Progenitor cell of endocrine pancreas (in vitro differentiated cells): ENCODE results near the gene TMEM127. TPM values are rescaled to one million over a fixed set of nuclear protein-coding genes. Genes with fewer than 3 reads are reported as not detected.
A peak's percentile ranks its signal among the peaks of the same experiment; 100 is the strongest.

Source experiments
- DNase-seq: peaks from one replicate; pipeline ENCODE4 v3.0.0; 2021; ENCODE audit warnings: low spot score; ENCODE audit not compliant: unreplicated experiment
- H3K27ac Mint-ChIP-seq: 2 replicates; pipeline ENCODE4 v1.8.0; 2021; ENCODE audit warnings: mild to moderate bottlenecking, moderate library complexity, mixed read lengths
- H3K27me3 Mint-ChIP-seq: 2 replicates; pipeline ENCODE4 v1.8.0; 2021; ENCODE audit warnings: mixed read lengths
- H3K36me3 Mint-ChIP-seq: 2 replicates; pipeline ENCODE4 v1.8.0; 2022; ENCODE audit warnings: mixed read lengths; ENCODE audit not compliant: insufficient read depth
- H3K4me1 Mint-ChIP-seq: 2 replicates; pipeline ENCODE4 v1.8.0; 2021; ENCODE audit warnings: low read depth, mixed read lengths
- H3K4me3 Mint-ChIP-seq: 2 replicates; pipeline ENCODE4 v1.8.0; 2021; ENCODE audit warnings: low read depth, mild to moderate bottlenecking, moderate library complexity, mixed read lengths
- H3K9me3 Mint-ChIP-seq: 2 replicates; pipeline ENCODE4 v1.8.0; 2021; ENCODE audit warnings: low read depth, mixed read lengths
- total RNA-seq: library from RNA; stranded (reverse); gene quantifications from 2 replicates; pipeline ENCODE4 v1.2.1, GENCODE V29; 2021
- TF ChIP-seq, protein P1 (sequence below): fragments of 200-600 bp; sonication (generic); IDR thresholded peaks from one replicate; pipeline ENCODE4 v1.5.0; 2021; ENCODE audit warnings: antibody characterized with exemption, mild to moderate bottlenecking; ENCODE audit not compliant: unreplicated experiment

The TMEM127 gene
- total RNA-seq, 1 donor from 2014 or later: 37.2 TPM

DNA sequence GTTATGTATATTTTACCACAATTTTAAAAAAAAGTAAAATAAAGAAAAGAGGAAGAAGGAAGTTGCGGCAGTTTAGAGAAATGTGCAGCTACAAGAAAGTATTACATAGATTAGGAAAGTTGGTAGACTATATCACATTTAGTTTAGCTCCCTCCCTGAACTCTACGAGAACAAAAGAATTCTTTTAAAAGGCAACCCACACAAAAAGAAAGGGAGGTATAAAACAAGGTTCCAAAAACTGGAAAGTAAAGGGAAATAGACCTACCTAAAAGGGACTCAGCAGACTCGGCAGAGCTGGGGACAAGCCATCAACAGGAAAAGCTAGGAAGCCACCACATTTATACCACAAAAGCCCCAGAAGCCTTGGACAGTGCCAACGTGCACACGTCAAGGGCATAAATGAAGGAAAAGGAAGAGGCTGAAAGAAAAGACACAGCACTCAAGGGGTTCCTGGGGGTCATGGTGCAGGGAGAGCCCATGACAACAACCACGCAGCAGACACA is 9.1 kb downstream of the TMEM127 start:
- no peak overlapping the region for H3K27ac Mint-ChIP-seq
- TF ChIP-seq, protein P1, sequence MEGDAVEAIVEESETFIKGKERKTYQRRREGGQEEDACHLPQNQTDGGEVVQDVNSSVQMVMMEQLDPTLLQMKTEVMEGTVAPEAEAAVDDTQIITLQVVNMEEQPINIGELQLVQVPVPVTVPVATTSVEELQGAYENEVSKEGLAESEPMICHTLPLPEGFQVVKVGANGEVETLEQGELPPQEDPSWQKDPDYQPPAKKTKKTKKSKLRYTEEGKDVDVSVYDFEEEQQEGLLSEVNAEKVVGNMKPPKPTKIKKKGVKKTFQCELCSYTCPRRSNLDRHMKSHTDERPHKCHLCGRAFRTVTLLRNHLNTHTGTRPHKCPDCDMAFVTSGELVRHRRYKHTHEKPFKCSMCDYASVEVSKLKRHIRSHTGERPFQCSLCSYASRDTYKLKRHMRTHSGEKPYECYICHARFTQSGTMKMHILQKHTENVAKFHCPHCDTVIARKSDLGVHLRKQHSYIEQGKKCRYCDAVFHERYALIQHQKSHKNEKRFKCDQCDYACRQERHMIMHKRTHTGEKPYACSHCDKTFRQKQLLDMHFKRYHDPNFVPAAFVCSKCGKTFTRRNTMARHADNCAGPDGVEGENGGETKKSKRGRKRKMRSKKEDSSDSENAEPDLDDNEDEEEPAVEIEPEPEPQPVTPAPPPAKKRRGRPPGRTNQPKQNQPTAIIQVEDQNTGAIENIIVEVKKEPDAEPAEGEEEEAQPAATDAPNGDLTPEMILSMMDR: no peak
- H3K4me1 Mint-ChIP-seq: peaks cover 19% of the 10 kb centered on the region
- H3K27me3 Mint-ChIP-seq: no peaks in the 10 kb centered on the region
- DNase-seq: no peak
- peaks cover 14% of the 10 kb centered on the region for H3K36me3 Mint-ChIP-seq
- no peaks in the 10 kb centered on the region for H3K9me3 Mint-ChIP-seq
- H3K4me3 Mint-ChIP-seq: no peak overlapping the region

DNA sequence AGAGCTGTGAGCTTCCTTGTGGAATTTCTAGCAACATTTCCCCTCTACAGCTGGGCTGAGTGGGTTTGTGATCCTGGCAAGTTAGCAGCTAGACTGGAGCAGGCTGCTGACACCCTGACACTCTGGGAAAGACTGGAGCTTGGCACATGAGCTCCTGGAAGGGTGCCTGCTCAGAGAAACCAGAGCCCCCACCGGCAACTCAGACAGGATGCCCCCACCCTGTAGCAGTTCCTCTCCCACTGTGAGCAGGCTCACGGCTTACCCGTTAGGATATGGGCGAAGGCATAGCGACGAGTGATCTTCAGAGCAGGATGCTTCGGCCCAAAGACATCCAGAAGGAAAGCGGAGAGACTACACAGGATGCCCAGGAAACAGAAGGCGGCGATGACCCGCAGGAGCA is 11.2 kb downstream of the TMEM127 start:
- Mint-ChIP-seq H3K27ac (no peak overlapping the region), H3K4me1 (peaks cover 5% of the 10 kb centered on the region), H3K27me3 (no peaks in the 10 kb centered on the region), H3K36me3 (peaks cover 16% of the 10 kb centered on the region), H3K9me3 (no peaks in the 10 kb centered on the region), H3K4me3 (no peak overlapping the region)
- no peak for DNase-seq
- TF ChIP-seq, protein P1: no peak

DNA sequence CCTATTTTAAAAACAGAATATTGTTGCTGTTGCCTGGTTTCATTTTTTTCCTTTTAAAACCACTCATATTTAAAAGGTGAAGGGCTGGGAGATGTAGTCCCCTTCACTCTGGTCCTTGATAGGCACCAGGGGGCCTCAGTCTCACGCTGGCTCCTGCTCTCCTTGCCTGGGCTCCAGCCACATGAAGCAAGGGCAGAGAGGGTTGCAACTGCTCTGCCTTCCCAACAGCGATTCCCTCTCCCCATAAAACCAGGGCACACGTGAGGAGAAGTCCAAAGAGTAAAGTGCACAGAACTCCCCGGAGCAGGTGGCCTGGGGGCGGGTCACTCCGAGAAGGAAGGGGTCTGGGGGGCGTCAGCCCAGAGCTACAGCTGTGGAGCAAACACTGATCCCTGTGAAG is 12.8 kb downstream of the TMEM127 start:
- H3K9me3 Mint-ChIP-seq: no peaks in the 10 kb centered on the region
- no peaks in the 10 kb centered on the region for H3K27me3 Mint-ChIP-seq
- peaks cover 16% of the 10 kb centered on the region for H3K36me3 Mint-ChIP-seq
- TF ChIP-seq, protein P1: no peak
- H3K4me1 Mint-ChIP-seq: peaks cover 3% of the 10 kb centered on the region
- no peak overlapping the region for H3K4me3 Mint-ChIP-seq
- DNase-seq: no peak
- no peak overlapping the region for H3K27ac Mint-ChIP-seq

DNA sequence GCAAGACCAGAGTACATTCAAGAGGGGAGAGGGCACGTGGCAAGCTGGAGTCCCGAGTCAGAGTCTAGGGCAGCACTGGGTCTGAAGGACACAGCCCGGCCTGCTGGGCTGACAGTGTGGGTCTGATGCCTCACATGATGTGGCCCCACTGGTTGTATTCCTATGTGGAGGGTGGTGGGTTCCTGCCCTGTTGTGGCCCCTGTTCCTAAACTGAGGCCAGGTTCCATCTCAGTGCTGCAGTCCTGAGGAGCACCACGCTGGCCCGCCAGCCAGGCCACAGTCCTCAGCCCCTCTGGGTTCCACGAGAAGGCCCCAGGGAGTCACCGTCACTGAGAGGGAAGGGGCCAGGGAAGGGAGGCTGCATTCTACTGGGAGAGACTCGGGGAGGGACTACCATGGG is 13.3 kb downstream of the TMEM127 start:
- Mint-ChIP-seq H3K4me3 (no peak overlapping the region), H3K4me1 (peaks cover 8% of the 10 kb centered on the region), H3K27ac (no peak overlapping the region), H3K27me3 (no peaks in the 10 kb centered on the region), H3K36me3 (peaks cover 16% of the 10 kb centered on the region), H3K9me3 (no peaks in the 10 kb centered on the region)
- TF ChIP-seq, protein P1: no peak
- no peak for DNase-seq

DNA sequence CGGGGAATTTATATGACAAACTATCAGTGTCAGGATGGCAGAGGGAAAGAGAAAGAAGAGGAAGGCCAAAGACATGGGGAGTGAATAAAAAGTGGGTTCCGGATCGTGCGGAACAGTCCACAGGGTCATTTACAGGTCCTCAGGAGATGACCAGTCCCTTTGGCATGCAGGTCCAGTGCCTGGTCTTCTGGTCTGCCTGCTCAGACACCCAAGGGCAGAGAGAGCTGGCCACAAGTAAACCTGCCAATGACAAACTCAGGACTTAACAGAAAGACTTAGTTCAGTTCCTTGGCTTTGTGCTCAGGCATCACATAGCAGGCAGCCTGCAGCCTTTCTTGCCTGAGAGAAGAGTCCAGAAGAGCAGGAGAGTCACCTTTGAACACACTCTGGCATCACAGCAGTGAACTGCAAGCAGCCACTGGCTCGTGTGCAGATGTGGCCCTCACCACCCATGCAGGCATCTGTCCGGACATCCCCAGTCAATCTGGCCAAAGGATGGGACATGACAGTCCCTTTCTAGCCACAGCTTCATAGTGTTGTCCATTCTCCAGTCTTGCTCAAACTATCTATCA is 14.0 kb downstream of the TMEM127 start:
- TF ChIP-seq, protein P1: no peak
- no peak for DNase-seq
- H3K27ac Mint-ChIP-seq: peak overlapping the region; percentile 37

More for the DNA sequence above, 14.0 kb downstream of the TMEM127 start:
- peaks cover 16% of the 10 kb centered on the region for H3K36me3 Mint-ChIP-seq
- H3K4me1 Mint-ChIP-seq: peaks cover 8% of the 10 kb centered on the region
- no peaks in the 10 kb centered on the region for H3K9me3 Mint-ChIP-seq
- no peak overlapping the region for H3K4me3 Mint-ChIP-seq
- no peaks in the 10 kb centered on the region for H3K27me3 Mint-ChIP-seq
